ENCODE results near the gene SSBP2.

SSBP2 gene

DNA sequence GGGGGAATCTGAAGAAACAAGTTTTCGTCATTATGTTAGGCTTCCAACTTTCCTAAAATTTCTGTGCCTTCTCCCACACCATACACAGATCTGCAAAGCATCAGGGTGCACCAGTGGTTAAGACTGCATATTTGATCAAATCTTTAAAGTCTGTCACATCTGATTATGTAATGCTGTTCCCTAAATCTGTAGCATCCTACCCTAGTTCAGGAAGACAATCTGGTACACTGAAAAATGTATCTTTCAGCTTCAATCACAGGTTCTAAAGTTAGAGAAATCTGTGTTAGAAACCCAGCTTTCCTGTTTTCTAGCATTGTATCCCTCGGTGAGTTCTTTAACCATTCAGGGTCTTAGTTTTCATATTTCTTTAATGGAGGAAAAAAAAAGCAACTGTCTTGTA is 3.9 kb downstream of the SSBP2 start:
- TF ChIP-seq, protein P1, sequence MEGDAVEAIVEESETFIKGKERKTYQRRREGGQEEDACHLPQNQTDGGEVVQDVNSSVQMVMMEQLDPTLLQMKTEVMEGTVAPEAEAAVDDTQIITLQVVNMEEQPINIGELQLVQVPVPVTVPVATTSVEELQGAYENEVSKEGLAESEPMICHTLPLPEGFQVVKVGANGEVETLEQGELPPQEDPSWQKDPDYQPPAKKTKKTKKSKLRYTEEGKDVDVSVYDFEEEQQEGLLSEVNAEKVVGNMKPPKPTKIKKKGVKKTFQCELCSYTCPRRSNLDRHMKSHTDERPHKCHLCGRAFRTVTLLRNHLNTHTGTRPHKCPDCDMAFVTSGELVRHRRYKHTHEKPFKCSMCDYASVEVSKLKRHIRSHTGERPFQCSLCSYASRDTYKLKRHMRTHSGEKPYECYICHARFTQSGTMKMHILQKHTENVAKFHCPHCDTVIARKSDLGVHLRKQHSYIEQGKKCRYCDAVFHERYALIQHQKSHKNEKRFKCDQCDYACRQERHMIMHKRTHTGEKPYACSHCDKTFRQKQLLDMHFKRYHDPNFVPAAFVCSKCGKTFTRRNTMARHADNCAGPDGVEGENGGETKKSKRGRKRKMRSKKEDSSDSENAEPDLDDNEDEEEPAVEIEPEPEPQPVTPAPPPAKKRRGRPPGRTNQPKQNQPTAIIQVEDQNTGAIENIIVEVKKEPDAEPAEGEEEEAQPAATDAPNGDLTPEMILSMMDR (IDR thresholded peaks at IDR 0.05; ENCODE audit: low read depth, low read length) = no peak
- H3K4me3 ChIP-seq (ENCODE audit: low read depth, low read length) = no peak overlapping the region

DNA sequence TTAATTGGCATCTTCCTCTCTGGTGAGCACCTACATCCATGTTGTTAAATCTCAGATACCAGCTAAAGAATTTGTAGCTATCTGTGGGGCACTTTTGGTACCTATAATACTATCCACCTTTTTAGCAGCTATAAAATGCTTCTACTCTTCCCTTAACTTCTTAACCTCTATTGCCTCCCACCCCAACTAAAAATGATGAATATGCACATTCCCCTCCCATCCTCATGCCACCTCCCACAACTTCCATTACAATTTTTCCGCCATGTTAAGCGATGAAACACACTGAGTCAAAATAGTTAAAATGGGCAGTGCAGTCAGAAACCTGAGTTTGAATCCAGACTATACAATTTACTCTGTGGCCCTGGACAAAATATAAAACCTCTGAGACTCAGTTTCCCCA is 10.1 kb downstream of the SSBP2 start:
- TF ChIP-seq, protein P1 (IDR thresholded peaks at IDR 0.05; ENCODE audit: low read depth, low read length) = no peak
- no peak overlapping the region for H3K4me3 ChIP-seq (ENCODE audit: low read depth, low read length)

DNA sequence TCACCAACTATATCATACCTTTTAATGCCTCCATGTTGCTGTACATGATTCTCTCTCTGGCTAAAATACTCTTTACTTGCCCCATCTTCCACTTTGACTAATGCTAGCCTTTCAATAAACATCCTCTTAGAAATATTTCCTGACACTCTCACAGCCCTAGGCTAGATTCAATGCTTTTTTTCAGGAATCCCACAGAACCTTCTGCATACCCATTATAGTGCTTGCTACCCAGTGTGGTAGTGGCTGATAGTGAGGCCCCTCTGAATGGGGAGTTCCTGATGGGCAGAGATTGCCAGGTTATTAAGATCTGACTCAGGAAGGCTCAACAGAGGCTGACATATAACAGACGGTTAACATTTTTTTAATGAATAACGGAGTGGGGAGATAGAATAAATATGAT is 11.6 kb downstream of the SSBP2 start:
- H3K4me3 ChIP-seq (ENCODE audit: low read depth, low read length) = no peak overlapping the region
- TF ChIP-seq, protein P1 (IDR thresholded peaks at IDR 0.05; ENCODE audit: low read depth, low read length) = no peak

DNA sequence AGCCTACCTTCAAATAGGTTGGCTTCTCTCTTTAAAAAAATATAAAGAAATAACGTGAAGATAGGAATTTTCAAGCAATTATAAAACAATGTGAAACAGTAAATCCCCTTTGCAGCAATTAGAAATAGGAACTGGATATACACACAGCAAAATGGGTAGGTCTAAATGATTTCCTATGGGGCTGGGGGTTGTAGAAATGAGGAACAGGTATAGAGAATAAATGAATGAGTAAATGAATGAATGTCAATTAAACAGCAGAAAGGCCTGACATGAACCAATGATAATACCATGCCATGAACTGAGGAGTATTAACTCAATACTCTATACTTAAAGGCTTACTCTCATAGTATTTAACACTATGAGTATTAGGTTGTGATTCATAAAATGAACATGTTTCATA is 21.6 kb downstream of the SSBP2 start:
- TF ChIP-seq, protein P1 (IDR thresholded peaks at IDR 0.05; ENCODE audit: low read depth, low read length) = no peak
- H3K4me3 ChIP-seq (ENCODE audit: low read depth, low read length) = no peak overlapping the region

DNA sequence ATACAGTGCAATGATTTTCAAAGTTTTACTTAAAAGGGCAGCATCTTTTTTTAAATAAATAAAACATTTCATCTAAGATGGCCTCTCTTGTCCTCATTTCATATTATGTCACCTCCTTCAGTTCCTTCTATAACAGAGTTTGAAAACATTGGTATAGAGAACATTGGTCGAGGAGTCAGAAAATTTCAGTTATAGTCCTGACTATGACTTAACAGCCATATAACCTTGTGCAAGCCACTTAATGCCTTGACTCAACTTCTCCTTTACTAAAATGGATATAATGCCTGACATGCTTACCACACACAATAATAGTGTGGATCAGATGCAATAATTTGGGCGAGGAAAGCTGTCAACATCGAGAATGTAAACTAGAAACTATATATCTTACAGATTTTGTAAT is 22.6 kb downstream of the SSBP2 start:
- TF ChIP-seq, protein P1 (IDR thresholded peaks at IDR 0.05; ENCODE audit: low read depth, low read length) = no peak
- no peak overlapping the region for H3K4me3 ChIP-seq (ENCODE audit: low read depth, low read length)

DNA sequence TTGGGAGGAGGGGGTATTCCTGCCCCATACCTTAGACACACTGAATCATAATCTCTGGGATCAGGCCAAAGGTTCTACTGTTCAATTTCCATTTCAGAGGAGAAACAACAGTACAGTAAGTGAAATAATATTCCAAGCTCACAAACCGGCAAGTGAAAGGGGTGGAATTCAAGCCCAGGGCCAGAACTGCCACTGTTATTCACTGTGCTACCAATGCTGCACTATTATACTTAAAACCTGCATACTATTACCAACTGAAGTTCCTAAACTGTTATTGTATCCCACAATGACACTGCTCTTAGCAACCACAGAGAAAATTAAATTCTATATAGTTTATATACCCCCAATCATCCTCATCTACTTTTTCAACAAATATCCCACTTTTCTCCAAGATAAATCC is 24.6 kb downstream of the SSBP2 start:
- TF ChIP-seq, protein P1 (IDR thresholded peaks at IDR 0.05; ENCODE audit: low read depth, low read length) = no peak
- no peak overlapping the region for H3K4me3 ChIP-seq (ENCODE audit: low read depth, low read length)

DNA sequence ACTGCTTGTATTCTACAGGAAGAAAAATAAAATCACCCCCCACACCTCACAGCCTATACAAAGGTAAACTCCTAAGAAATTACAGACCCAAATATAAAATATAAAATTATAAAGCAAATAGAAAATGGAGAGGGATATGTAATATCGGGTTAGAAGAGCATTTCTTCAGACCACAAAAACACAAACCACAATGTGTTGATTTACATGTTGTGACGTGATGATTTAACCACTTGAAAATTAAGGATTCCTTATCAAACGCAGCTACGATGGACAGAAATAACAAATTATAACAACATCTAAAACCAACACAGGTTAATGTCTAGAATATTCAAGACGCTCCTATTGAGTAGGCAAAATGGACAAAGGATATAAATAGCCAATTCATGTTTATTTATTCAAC is 26.3 kb downstream of the SSBP2 start:
- no peak overlapping the region for H3K4me3 ChIP-seq (ENCODE audit: low read depth, low read length)
- TF ChIP-seq, protein P1 (IDR thresholded peaks at IDR 0.05; ENCODE audit: low read depth, low read length) = no peak

Data from WI38 (cell line).